GM06990 (cell line): ENCODE data around the gene ENAH.
"Not testable (repeated sequence)": the region's sequence is repeated elsewhere in the genome, so short reads cannot be mapped to it uniquely, and the experiment has no call there.

ENCODE experiments used
- DNase-seq: peaks from one replicate; pipeline ENCODE4 v3.0.0-alpha.2; 2011; ENCODE audit not compliant: insufficient read length; ENCODE audit errors: extremely low read depth
- H3K27me3 ChIP-seq: replicated peaks from 2 replicates; pipeline ENCODE4 v1.6.0; 2011; ENCODE audit warnings: low read length; ENCODE audit not compliant: control insufficient read depth, insufficient read depth
- H3K36me3 ChIP-seq: 2 replicates; pipeline ENCODE4 v1.5.1; 2011; ENCODE audit warnings: low read length; ENCODE audit not compliant: control insufficient read depth, insufficient read depth
- H3K4me3 ChIP-seq: replicated peaks from 2 replicates; pipeline ENCODE4 v1.5.1; 2011; ENCODE audit warnings: low read depth, mild to moderate bottlenecking, control low read depth, low read length
- CTCF ChIP-seq: IDR thresholded peaks from 2 replicates; pipeline ENCODE4 v1.5.1; 2011; ENCODE audit warnings: low read length, control low read depth, mild to moderate bottlenecking, inconsistent platforms; ENCODE audit not compliant: insufficient read depth, poor library complexity, severe bottlenecking

The ENAH gene

GRCh38 chr1:225476538-225476988, 176.4 kb downstream of the ENAH start:
- H3K36me3 ChIP-seq: no peaks in the 10 kb centered on the region
- TF ChIP-seq CTCF: no peak
- H3K4me3 ChIP-seq: no peak overlapping the region
- H3K27me3 ChIP-seq: no peaks in the 10 kb centered on the region
- DNase-seq: no peak

- DNase-seq: no peak
Observed at GRCh38 chr1:225476100-225476511, 176.8 kb downstream of the ENAH start.

GRCh38 chr1:225474986-225475820, 177.7 kb downstream of the ENAH start:
- TF ChIP-seq CTCF: peak; percentile 94
- peak; percentile 77 for DNase-seq
- Histone ChIP-seq H3K36me3 (no peaks in the 10 kb centered on the region), H3K27me3 (no peaks in the 10 kb centered on the region), H3K4me3 (no peak overlapping the region)

More at GRCh38 chr1:225476100-225476511, 176.8 kb downstream of the ENAH start:
- no peaks in the 10 kb centered on the region for H3K27me3 ChIP-seq
- no peak overlapping the region for H3K4me3 ChIP-seq
- no peaks in the 10 kb centered on the region for H3K36me3 ChIP-seq
- no peak for TF ChIP-seq CTCF

- no peaks in the 10 kb centered on the region for H3K36me3 ChIP-seq
Observed at GRCh38 chr1:225474439-225474985, 178.4 kb downstream of the ENAH start.

GRCh38 chr1:225473676-225474438, 179.1 kb downstream of the ENAH start:
- not testable (repeated sequence) for DNase-seq, H3K36me3 ChIP-seq, H3K4me3 ChIP-seq, H3K27me3 ChIP-seq

More at GRCh38 chr1:225474439-225474985, 178.4 kb downstream of the ENAH start:
- Histone ChIP-seq H3K27me3 (no peaks in the 10 kb centered on the region), H3K4me3 (no peak overlapping the region)
- TF ChIP-seq CTCF: no peak
- no peak for DNase-seq

GRCh38 chr1:225473266-225473665, 179.7 kb downstream of the ENAH start:
- H3K4me3 ChIP-seq, DNase-seq, H3K27me3 ChIP-seq, H3K36me3 ChIP-seq: not testable (repeated sequence)
